Adrenal gland (tissue), 12 donors: ENCODE measurements around the gene SLC10A1. TPM values are rescaled to one million over a fixed set of nuclear protein-coding genes. Genes with fewer than 3 reads are reported as not detected.

Source experiments
- DNase-seq, 7 donors: peaks; one replicate each; pipeline ENCODE4 v3.0.0-alpha.2; 2019 to 2020
- H3K27ac ChIP-seq, 5 donors: fragments of 200-600 bp; sonication (generic) in 4 of 5; 1 replicate in 3 of 5; 2 replicates in 2 of 5; pipeline versions ENCODE4 v1.5.1 to v1.8.0; 2016 to 2020; ENCODE audit warnings: mild to moderate bottlenecking in 1 of 5
- H3K27me3 ChIP-seq: fragments of 200-600 bp; 2 replicates; pipeline ENCODE4 v1.8.0; 2021
- H3K36me3 ChIP-seq, 2 donors: fragments of 200-600 bp; replicated peaks in 1 of 2; 1 replicate in 1 of 2; 2 replicates in 1 of 2; pipeline versions ENCODE4 v1.5.1 to v1.8.0; 2018 to 2022
- H3K4me1 ChIP-seq, 2 donors: fragments of 200-600 bp; replicated peaks in 1 of 2; 1 replicate in 1 of 2; 2 replicates in 1 of 2; pipeline versions ENCODE4 v1.5.1 to v1.8.0; 2018 to 2021
- H3K4me3 ChIP-seq, 4 donors: fragments of 200-600 bp; sonication (generic) in 3 of 4; one replicate each; pipeline ENCODE4 v1.5.1; 2016 to 2018
- H3K9me3 ChIP-seq, 3 donors: fragments of 200-600 bp; sonication (generic) in 1 of 3; replicated peaks in 1 of 3; 1 replicate in 2 of 3; 2 replicates in 1 of 3; pipeline versions ENCODE4 v1.5.1 to v1.8.0; 2016 to 2021
- POLR2A ChIP-seq, 2 donors: fragments of 450-650 bp; IDR thresholded peaks; one replicate each; pipeline ENCODE4 v1.6.1; 2017; ENCODE audit warnings: antibody characterized with exemption in 2 of 2, mild to moderate bottlenecking in 2 of 2, moderate library complexity in 1 of 2
- WGBS, 4 donors: extraction: QIAGEN DNeasy Blood & Tissue Kit in 2 of 4; methylation state at CpG; one replicate each; pipeline versions ENCODE4 v1.1.5 to v1.1.7; 2013 to 2017; 5-methylcytosine and 5-hydroxymethylcytosine counted together
- intact Hi-C, 2 donors: fragments of 100-400 bp; cut with DNase I; formaldehyde crosslinking; loops; one replicate each; pipeline versions ENCODE4 v1.14.1 to v1.15.0; 2022 to 2023
- polyA plus RNA-seq, 3 donors: library from polyadenylated mRNA; stranded (reverse); fragments of 200-250 nt in 2 of 3; fragments of 350-450 nt in 1 of 3; fragmentation: Illumina TruSeq in 1 of 3; extraction: RNeasy Lipid Tissue Mini Kit (QIAGEN cat#74804) in 1 of 3; gene quantifications; one replicate each; pipeline ENCODE4 v1.2.3, GENCODE V29; 2013 to 2014
- total RNA-seq, 9 donors: library from RNA; depleted of rRNA in 4 of 9; stranded (reverse); fragments of >200 nt in 4 of 9; fragments of 120-200 nt in 1 of 9; fragmentation: NEBNext Ultra II Directional in 1 of 9; extraction: Animal tissue kit (Norgen Biotek cat#: 25700) in 1 of 9; gene quantifications; one replicate each; pipeline versions ENCODE4 v1.1.0 to v1.2.4, GENCODE V29; 2013 to 2023
- TF ChIP-seq, protein P1 (sequence below), 6 experiments: fragments of 450-650 bp in 4 of 6; fragments of 200-600 bp in 2 of 6; sonication (generic) in 1 of 6; IDR thresholded peaks; 1 replicate in 5 of 6; 2 replicates in 1 of 6; pipeline versions ENCODE4 v1.5.1 to v1.8.0; 2016 to 2021; ENCODE audit warnings: antibody characterized with exemption in 6 of 6, mild to moderate bottlenecking in 2 of 6, moderate library complexity in 1 of 6
- donor health status: healthy with polysubstance abuse.
- donor health status: Bipolar disorder and iron deficiency.
- donor health status: DM: yes; HTN: yes; CAD: no.
- donor health status: DM: no; HTN: no; CAD: no.
- donor health status: DM: no; HTN: no; CAD: no.
- donor health status: DM: yes; HTN: yes; CAD: no.

Gene SLC10A1
- total and polyA plus RNA-seq, 12 donors: not detected

DNA sequence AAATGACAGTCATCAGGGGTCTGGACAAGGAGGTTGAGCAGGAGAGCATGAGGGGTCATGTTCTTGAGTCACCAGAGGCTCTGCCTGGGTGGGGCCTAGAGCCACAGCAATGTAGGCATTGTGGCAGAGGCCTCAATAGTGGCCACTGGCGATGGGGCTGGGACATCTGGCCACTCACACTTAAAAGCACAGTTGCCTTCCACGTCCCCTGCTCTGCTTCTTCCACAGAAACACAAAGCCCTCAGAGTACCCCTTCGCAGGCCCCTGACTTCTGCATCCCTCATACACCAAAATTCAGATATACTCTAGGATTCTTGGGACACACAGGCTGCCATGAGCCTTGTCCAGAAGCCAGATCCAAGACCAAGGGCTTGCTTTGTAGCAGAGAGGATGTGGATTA is 2.2 kb downstream of the SLC10A1 start:
- 86 to 94% (median 87%) methylated on average over 2 to 3 of the region's 3 CpGs for WGBS, 4 donors
- H3K4me1 ChIP-seq: no peaks in the 10 kb centered on the region
- no peaks in the 10 kb centered on the region for H3K9me3 ChIP-seq
- H3K27me3 ChIP-seq: no peaks in the 10 kb centered on the region
- no peaks in the 10 kb centered on the region for H3K36me3 ChIP-seq
- no peak for DNase-seq
- H3K27ac ChIP-seq: no peak overlapping the region
- intact Hi-C loops: no loop called here
- TF ChIP-seq, protein P1, sequence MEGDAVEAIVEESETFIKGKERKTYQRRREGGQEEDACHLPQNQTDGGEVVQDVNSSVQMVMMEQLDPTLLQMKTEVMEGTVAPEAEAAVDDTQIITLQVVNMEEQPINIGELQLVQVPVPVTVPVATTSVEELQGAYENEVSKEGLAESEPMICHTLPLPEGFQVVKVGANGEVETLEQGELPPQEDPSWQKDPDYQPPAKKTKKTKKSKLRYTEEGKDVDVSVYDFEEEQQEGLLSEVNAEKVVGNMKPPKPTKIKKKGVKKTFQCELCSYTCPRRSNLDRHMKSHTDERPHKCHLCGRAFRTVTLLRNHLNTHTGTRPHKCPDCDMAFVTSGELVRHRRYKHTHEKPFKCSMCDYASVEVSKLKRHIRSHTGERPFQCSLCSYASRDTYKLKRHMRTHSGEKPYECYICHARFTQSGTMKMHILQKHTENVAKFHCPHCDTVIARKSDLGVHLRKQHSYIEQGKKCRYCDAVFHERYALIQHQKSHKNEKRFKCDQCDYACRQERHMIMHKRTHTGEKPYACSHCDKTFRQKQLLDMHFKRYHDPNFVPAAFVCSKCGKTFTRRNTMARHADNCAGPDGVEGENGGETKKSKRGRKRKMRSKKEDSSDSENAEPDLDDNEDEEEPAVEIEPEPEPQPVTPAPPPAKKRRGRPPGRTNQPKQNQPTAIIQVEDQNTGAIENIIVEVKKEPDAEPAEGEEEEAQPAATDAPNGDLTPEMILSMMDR (IDR thresholded peaks at IDR 0.05): no peak
- TF ChIP-seq POLR2A (IDR thresholded peaks at IDR 0.05): no peak
- no peak overlapping the region for H3K4me3 ChIP-seq

DNA sequence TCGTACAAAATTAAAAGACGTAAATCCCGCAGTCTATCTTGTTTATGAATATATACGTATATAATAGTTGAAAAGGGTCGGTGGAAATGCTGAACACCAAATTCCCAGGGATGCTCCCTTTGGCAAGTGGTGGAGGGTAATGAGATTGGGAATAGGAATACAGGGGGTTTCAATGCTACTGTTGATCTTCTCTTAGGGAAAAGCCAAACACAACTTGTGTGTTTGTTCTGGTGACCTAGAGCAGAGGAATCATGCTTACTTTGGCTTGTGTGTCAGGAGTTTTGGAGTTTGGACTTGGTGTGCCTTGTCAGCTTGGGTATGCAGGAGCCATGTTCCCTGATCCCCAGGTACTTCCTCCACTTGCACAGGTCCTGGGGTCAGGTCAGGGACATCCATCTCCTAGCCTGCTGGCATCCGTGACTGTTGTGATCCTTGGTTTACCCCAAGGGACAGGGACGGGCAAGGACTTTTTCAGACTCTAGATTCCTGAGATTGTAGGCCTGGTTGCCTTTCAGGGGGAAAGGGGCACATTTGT is 4.1 kb downstream of the SLC10A1 start:
- no peaks in the 10 kb centered on the region for H3K9me3 ChIP-seq
- peak in 1 of 7 donors; percentile 30 for DNase-seq
- intact Hi-C loops: no loop called here
- no peaks in the 10 kb centered on the region for H3K27me3 ChIP-seq
- H3K36me3 ChIP-seq: no peaks in the 10 kb centered on the region
- H3K4me1 ChIP-seq: no peaks in the 10 kb centered on the region
- TF ChIP-seq POLR2A (IDR thresholded peaks at IDR 0.05): no peak
- TF ChIP-seq, protein P1 (IDR thresholded peaks at IDR 0.05): no peak
- H3K4me3 ChIP-seq: no peak overlapping the region
- 81 to 91% (median 87%) methylated on average over 6 to 7 of the region's 7 CpGs for WGBS, 4 donors
- no peak overlapping the region for H3K27ac ChIP-seq

DNA sequence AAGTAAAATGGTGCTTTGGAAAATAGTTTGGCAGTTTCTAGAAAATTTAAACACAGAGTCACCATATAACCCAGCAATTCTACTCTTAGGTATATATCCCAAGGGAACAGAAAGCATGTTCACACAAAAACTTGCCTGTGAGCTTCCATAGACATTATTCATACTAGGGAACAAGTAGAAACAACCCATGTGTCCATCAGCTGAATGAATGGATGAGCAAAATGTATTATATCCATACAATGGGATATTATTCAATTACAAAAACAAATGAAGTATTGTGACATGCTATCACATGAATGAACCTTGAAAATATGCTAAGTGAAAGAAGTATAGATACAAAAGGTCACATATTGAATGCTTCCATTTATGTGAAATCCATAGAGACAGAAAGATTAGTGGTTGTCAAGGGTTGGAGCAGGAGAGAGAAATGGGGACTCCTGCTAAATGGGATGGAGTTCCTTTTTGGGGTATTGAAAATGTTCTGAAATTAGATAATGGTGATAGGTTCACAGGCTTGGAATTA is 7.9 kb downstream of the SLC10A1 start:
- no peak for DNase-seq
- intact Hi-C loops: no loop called here
- Histone ChIP-seq H3K4me3 (no peak overlapping the region), H3K4me1 (no peaks in the 10 kb centered on the region), H3K36me3 (no peaks in the 10 kb centered on the region), H3K27ac (no peak overlapping the region), H3K9me3 (no peaks in the 10 kb centered on the region), H3K27me3 (no peaks in the 10 kb centered on the region)
- no peak for TF ChIP-seq POLR2A (IDR thresholded peaks at IDR 0.05)
- TF ChIP-seq, protein P1 (IDR thresholded peaks at IDR 0.05): no peak

DNA sequence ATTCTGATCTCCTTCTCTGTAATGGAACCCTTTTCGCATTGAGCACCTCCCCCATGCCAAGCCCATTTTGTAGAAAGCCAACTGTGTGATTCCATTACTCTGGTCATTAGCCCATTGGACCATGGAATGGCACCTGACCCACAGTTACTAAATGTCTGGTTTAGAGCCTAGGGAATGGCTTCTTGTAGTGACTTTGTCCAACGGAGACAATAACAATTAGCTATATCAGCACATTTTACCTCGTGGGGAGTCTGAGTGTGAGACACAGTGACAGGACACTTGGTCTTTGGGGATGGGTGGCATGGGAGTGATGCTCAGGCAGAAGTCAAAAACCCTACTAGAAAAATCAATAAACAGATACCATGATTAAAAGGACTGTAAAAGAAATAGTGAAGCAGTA is 10.4 kb downstream of the SLC10A1 start:
- intact Hi-C loops: no loop called here
- H3K9me3 ChIP-seq: no peaks in the 10 kb centered on the region
- TF ChIP-seq, protein P1 (IDR thresholded peaks at IDR 0.05): no peak
- no peak for TF ChIP-seq POLR2A (IDR thresholded peaks at IDR 0.05)
- no peak for DNase-seq
- H3K4me3 ChIP-seq: no peak overlapping the region
- H3K27ac ChIP-seq: no peak overlapping the region
- no peaks in the 10 kb centered on the region for H3K4me1 ChIP-seq
- WGBS, 4 donors: 91 to 97% (median 94%) methylated on average over 3 of the region's 3 CpGs
- no peaks in the 10 kb centered on the region for H3K36me3 ChIP-seq
- H3K27me3 ChIP-seq: no peaks in the 10 kb centered on the region
